LNCAP (cell line): ENCODE data around the gene INTS1.

Experiments used
- TF ChIP-seq, protein P1 (sequence below): fragments of 450-650 bp; IDR thresholded peaks from 2 replicates; pipeline ENCODE4 v1.5.1; 2017; ENCODE audit warnings: mild to moderate bottlenecking

INTS1 gene

DNA sequence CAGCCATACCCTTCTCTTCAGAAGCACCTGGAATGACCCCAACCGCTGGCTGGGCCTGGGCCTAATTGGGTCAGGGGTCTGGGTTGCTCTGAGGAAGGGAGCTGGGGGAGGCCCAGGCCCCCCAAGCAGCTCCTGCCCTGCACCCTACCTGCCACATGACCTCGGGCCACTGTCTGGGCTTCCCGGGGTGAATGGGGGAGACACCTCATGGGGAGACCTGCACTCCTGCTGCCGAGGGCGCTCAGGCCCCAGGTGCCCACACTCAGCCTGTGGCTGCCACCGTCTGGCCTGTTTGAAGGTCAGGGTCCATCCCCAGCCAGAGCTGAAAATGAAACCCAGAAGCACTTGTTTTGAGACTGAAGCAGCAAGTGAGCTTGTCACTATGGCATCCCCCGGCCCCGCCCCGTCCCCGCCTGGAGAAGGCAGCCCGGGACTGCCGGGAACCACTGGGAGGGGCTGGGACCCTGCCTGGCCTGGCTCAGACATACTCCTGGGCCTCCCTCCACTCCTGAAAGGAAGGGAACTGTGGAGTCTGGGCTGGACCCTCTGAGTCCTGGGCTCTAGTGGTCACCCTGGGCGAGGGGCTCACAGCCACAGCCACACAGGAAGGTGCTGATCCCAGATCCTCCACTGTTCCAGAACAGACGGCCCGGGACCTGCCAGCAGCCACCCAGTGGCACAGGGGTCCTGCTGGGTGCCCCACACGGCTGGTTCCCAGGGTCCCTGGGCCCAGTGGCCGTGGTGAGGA, 37.5 kb downstream of the INTS1 start:
- TF ChIP-seq, protein P1, sequence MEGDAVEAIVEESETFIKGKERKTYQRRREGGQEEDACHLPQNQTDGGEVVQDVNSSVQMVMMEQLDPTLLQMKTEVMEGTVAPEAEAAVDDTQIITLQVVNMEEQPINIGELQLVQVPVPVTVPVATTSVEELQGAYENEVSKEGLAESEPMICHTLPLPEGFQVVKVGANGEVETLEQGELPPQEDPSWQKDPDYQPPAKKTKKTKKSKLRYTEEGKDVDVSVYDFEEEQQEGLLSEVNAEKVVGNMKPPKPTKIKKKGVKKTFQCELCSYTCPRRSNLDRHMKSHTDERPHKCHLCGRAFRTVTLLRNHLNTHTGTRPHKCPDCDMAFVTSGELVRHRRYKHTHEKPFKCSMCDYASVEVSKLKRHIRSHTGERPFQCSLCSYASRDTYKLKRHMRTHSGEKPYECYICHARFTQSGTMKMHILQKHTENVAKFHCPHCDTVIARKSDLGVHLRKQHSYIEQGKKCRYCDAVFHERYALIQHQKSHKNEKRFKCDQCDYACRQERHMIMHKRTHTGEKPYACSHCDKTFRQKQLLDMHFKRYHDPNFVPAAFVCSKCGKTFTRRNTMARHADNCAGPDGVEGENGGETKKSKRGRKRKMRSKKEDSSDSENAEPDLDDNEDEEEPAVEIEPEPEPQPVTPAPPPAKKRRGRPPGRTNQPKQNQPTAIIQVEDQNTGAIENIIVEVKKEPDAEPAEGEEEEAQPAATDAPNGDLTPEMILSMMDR = no peak

GRCh38 chr7:1464694-1465093, 39.5 kb downstream of the INTS1 start:
- TF ChIP-seq, protein P1 = no peak

GRCh38 chr7:1463676-1464223, 40.4 kb downstream of the INTS1 start:
- TF ChIP-seq, protein P1 = no peak

GRCh38 chr7:1461646-1462375, 42.4 kb downstream of the INTS1 start:
- TF ChIP-seq, protein P1 = no peak

- TF ChIP-seq, protein P1 = no peak
Observed at GRCh38 chr7:1460821-1461645, 43.2 kb downstream of the INTS1 start.

- TF ChIP-seq, protein P1 = no peak
Observed at GRCh38 chr7:1459920-1460820, 44.0 kb downstream of the INTS1 start.
